Thyroid gland (tissue), 4 donors: ENCODE measurements around the gene SOD3.

Source experiments
- CTCF ChIP-seq, 6 experiments: fragments of 200-600 bp in 3 of 6; fragments of 450-650 bp in 3 of 6; sonication (generic) in 3 of 6; IDR thresholded peaks; one replicate each; pipeline ENCODE4 v1.5.1; 2016 to 2019; ENCODE audit warnings: antibody characterized with exemption in 6 of 6, mild to moderate bottlenecking in 2 of 6, inconsistent platforms in 1 of 6, moderate library complexity in 1 of 6
- POLR2A ChIP-seq, 2 donors: fragments of 450-650 bp; IDR thresholded peaks; one replicate each; pipeline ENCODE4 v1.6.1; 2017; ENCODE audit warnings: antibody characterized with exemption in 2 of 2, mild to moderate bottlenecking in 2 of 2, moderate library complexity in 1 of 2

GRCh38 chr4:24772952-24773351, 22.4 kb upstream of the SOD3 start:
- TF ChIP-seq CTCF (IDR thresholded peaks at IDR 0.05) (no peak), POLR2A (IDR thresholded peaks at IDR 0.05) (no peak)
